OCI-LY1 (cell line): ENCODE data around the gene UNC13D.

Experiments used
- EZH2 ChIP-seq: fragments of 200-600 bp; sonication (generic), shearing (Covaris generic); IDR thresholded peaks from 2 replicates; pipeline ENCODE4 v1.8.0; 2017; ENCODE audit warnings: borderline replicate concordance, mixed run types, mild to moderate bottlenecking, antibody characterized with exemption, low read length, moderate library complexity, mixed read lengths
- TF ChIP-seq, protein P1 (sequence below): fragments of 200-600 bp; sonication (generic), shearing (Covaris generic); IDR thresholded peaks from 2 replicates; pipeline ENCODE4 v1.5.1; 2017; ENCODE audit warnings: mild to moderate bottlenecking, antibody characterized with exemption, low read length, moderate library complexity, mixed read lengths

DNA sequence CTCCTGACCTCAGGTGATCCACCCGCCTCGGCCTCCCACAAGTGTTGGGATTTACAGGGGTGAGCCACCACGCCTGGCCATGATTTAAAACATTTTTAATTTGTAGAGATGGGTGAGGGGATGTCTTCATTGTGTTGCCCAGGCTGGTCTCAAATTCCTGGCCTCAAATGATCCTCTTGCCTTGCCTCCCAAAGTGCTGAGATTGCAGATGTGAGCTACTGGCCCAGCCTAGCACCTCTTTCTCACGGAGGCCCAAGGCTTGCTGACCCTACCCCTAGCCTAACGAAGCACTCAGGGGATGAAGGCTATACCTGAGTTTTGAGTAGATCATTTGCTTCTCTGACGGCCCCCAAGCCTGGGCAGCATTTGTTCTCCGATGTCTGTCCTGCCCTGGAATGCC, 33.0 kb downstream of the UNC13D start:
- TF ChIP-seq, protein P1, sequence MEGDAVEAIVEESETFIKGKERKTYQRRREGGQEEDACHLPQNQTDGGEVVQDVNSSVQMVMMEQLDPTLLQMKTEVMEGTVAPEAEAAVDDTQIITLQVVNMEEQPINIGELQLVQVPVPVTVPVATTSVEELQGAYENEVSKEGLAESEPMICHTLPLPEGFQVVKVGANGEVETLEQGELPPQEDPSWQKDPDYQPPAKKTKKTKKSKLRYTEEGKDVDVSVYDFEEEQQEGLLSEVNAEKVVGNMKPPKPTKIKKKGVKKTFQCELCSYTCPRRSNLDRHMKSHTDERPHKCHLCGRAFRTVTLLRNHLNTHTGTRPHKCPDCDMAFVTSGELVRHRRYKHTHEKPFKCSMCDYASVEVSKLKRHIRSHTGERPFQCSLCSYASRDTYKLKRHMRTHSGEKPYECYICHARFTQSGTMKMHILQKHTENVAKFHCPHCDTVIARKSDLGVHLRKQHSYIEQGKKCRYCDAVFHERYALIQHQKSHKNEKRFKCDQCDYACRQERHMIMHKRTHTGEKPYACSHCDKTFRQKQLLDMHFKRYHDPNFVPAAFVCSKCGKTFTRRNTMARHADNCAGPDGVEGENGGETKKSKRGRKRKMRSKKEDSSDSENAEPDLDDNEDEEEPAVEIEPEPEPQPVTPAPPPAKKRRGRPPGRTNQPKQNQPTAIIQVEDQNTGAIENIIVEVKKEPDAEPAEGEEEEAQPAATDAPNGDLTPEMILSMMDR: no peak
- TF ChIP-seq EZH2: no peak
